Smooth muscle cell (in vitro differentiated cells): Measurements from ENCODE around the gene AMOTL1. TPM values are rescaled to one million over a fixed set of nuclear protein-coding genes. Genes with fewer than 3 reads are reported as not detected.

Source experiments
- DNase-seq: peaks from one replicate; lab custom pipeline; 2025; ENCODE audit not compliant: unreplicated experiment; lab: John Stamatoyannopoulos, UW
- H2AFZ ChIP-seq: fragments of 200-600 bp; sonication (generic); 2 replicates; pipeline ENCODE4 v1.6.0; 2016; ENCODE audit warnings: antibody characterized with exemption, low read depth, mild to moderate bottlenecking
- H3F3A ChIP-seq: fragments of 200-600 bp; sonication (generic); 2 replicates; pipeline ENCODE4 v1.6.0; 2017; ENCODE audit warnings: antibody characterized with exemption, low read depth
- H3K27ac ChIP-seq: fragments of 200-600 bp; sonication (generic); 2 replicates; pipeline ENCODE4 v1.5.1; 2016; ENCODE audit warnings: low read depth, mild to moderate bottlenecking
- H3K27me3 ChIP-seq: fragments of 200-600 bp; sonication (generic); 2 replicates; pipeline ENCODE4 v1.6.1; 2016; ENCODE audit warnings: low read depth, mild to moderate bottlenecking
- H3K36me3 ChIP-seq: fragments of 200-600 bp; sonication (generic); 2 replicates; pipeline ENCODE4 v1.5.1; 2016; ENCODE audit warnings: low read depth
- H3K4me1 ChIP-seq: fragments of 200-600 bp; sonication (generic); 2 replicates; pipeline ENCODE4 v1.5.1; 2016; ENCODE audit warnings: low read depth
- H3K4me2 ChIP-seq: fragments of 200-600 bp; sonication (generic); 2 replicates; pipeline ENCODE4 v1.6.0; 2016; ENCODE audit warnings: mild to moderate bottlenecking
- H3K4me3 ChIP-seq: fragments of 200-600 bp; sonication (generic); 2 replicates; pipeline ENCODE4 v1.5.1; 2016; ENCODE audit warnings: mild to moderate bottlenecking
- H3K79me2 ChIP-seq: fragments of 200-600 bp; sonication (generic); 2 replicates; pipeline ENCODE4 v1.6.0; 2016; ENCODE audit warnings: low read depth, mild to moderate bottlenecking
- H3K9ac ChIP-seq: fragments of 200-600 bp; sonication (generic); 2 replicates; pipeline ENCODE4 v1.6.0; 2016; ENCODE audit warnings: low read depth
- H3K9me3 ChIP-seq: fragments of 200-600 bp; sonication (generic); replicated peaks from 2 replicates; pipeline ENCODE4 v1.5.1; 2016; ENCODE audit warnings: low read depth
- H4K20me1 ChIP-seq: fragments of 200-600 bp; sonication (generic); 2 replicates; pipeline ENCODE4 v1.6.0; 2016; ENCODE audit warnings: low read depth
- CTCF ChIP-seq: fragments of 200-600 bp; sonication (generic); IDR thresholded peaks from 2 replicates; pipeline ENCODE4 v1.5.1; 2017; ENCODE audit warnings: borderline replicate concordance, mild to moderate bottlenecking, antibody characterized with exemption; ENCODE audit not compliant: insufficient read depth, poor library complexity, severe bottlenecking
- WGBS: methylation state at CpG from one replicate; pipeline ENCODE4 v1.1.7; 2016; ENCODE audit warnings: low lambda C conversion rate; 5-methylcytosine and 5-hydroxymethylcytosine counted together
- polyA plus RNA-seq: library from polyadenylated mRNA; unstranded; fragments of >200 nt; fragmentation: Nextera tagmentation; extraction: Ambion mirVana; gene quantifications from 2 replicates; pipeline ENCODE4 v1.2.1, GENCODE V29; 2016
- total RNA-seq: library from RNA; depleted of rRNA; stranded (reverse); fragments of >200 nt; gene quantifications from 2 replicates; pipeline ENCODE4 v1.2.3, GENCODE V29; 2014

Gene AMOTL1
- total and polyA plus RNA-seq, 2 experiments from 2014 or later = 23.4 to 61.0 TPM

- WGBS = under 1% methylated on average over 87 of the region's 91 CpGs
- peaks cover 18% of the 10 kb centered on the region for H3F3A ChIP-seq
- peaks cover 56% of the 10 kb centered on the region for H3K79me2 ChIP-seq
- H4K20me1 ChIP-seq = peaks cover 46% of the 10 kb centered on the region
- H3K4me1 ChIP-seq = peaks cover 27% of the 10 kb centered on the region
- H3K4me2 ChIP-seq = peak overlapping the region; percentile 96
- H3K27me3 ChIP-seq = no peaks in the 10 kb centered on the region
- peak overlapping the region; percentile 96 for H3K9ac ChIP-seq
- peak; percentile 32 for DNase-seq
- peak overlapping the region; percentile 69 for H2AFZ ChIP-seq
- TF ChIP-seq CTCF = no peak
- H3K36me3 ChIP-seq = no peaks in the 10 kb centered on the region
- H3K9me3 ChIP-seq = no peaks in the 10 kb centered on the region
- peak overlapping the region; percentile 91 for H3K4me3 ChIP-seq
- H3K27ac ChIP-seq = peak overlapping the region; percentile 95
Measured at GRCh38 chr11:94768602-94769541, 716 bp downstream of the AMOTL1 start.

- no peak for DNase-seq
- Histone ChIP-seq H3K4me3 (peak overlapping the region; percentile 91), H3K9ac (peak overlapping the region; percentile 96), H3F3A (peaks cover 18% of the 10 kb centered on the region), H3K4me1 (peaks cover 27% of the 10 kb centered on the region), H3K4me2 (peak overlapping the region; percentile 96), H2AFZ (no peak overlapping the region), H3K27me3 (no peaks in the 10 kb centered on the region), H3K27ac (peak overlapping the region; percentile 95), H3K9me3 (no peaks in the 10 kb centered on the region), H3K79me2 (peaks cover 66% of the 10 kb centered on the region), H4K20me1 (peaks cover 56% of the 10 kb centered on the region), H3K36me3 (no peaks in the 10 kb centered on the region)
- WGBS = 14% methylated on average over 8 of the region's 8 CpGs
- no peak for TF ChIP-seq CTCF
Measured at GRCh38 chr11:94769880-94770279, 1.7 kb downstream of the AMOTL1 start.

GRCh38 chr11:94770563-94771120 is 2.5 kb downstream of the AMOTL1 start:
- Histone ChIP-seq H3K9ac (peak overlapping the region; percentile 43), H3K4me3 (peak overlapping the region; percentile 91), H3K4me1 (peaks cover 28% of the 10 kb centered on the region), H3K9me3 (no peaks in the 10 kb centered on the region), H3K27me3 (no peaks in the 10 kb centered on the region), H3K27ac (peak overlapping the region; percentile 36), H4K20me1 (peaks cover 63% of the 10 kb centered on the region), H2AFZ (no peak overlapping the region), H3K36me3 (no peaks in the 10 kb centered on the region), H3K79me2 (peaks cover 74% of the 10 kb centered on the region), H3K4me2 (peak overlapping the region; percentile 96), H3F3A (peaks cover 19% of the 10 kb centered on the region)
- DNase-seq = no peak
- 22% methylated on average over 4 of the region's 4 CpGs for WGBS
- TF ChIP-seq CTCF = no peak
